Neural progenitor cell (in vitro differentiated cells): Measurements from ENCODE around the gene PRUNE1. TPM values are rescaled to one million over a fixed set of nuclear protein-coding genes. Genes with fewer than 3 reads are reported as not detected.

Source experiments
- DNase-seq: peaks from one replicate; pipeline ENCODE4 v3.0.0-alpha.2; 2016; ENCODE audit warnings: low spot score
- H2AFZ ChIP-seq: fragments of 200-600 bp; sonication (generic); replicated peaks from 2 replicates; pipeline ENCODE4 v1.6.1; 2016; ENCODE audit warnings: antibody characterized with exemption
- H3F3A ChIP-seq: fragments of 200-600 bp; sonication (generic); 2 replicates; pipeline ENCODE4 v1.6.1; 2016; ENCODE audit warnings: antibody characterized with exemption, low read depth
- H3K27ac ChIP-seq: fragments of 200-600 bp; sonication (generic); 2 replicates; pipeline ENCODE4 v1.5.1; 2016; ENCODE audit warnings: mild to moderate bottlenecking
- H3K27me3 ChIP-seq: fragments of 200-600 bp; sonication (generic); 2 replicates; pipeline ENCODE4 v1.6.1; 2016; ENCODE audit warnings: mild to moderate bottlenecking, moderate library complexity
- H3K36me3 ChIP-seq: fragments of 200-600 bp; sonication (generic); 2 replicates; pipeline ENCODE4 v1.5.1; 2016
- H3K4me1 ChIP-seq: fragments of 200-600 bp; sonication (generic); 2 replicates; pipeline ENCODE4 v1.6.1; 2016; ENCODE audit warnings: mixed run types
- H3K4me2 ChIP-seq: fragments of 200-600 bp; sonication (generic); 2 replicates; pipeline ENCODE4 v1.6.1; 2016
- H3K4me3 ChIP-seq: fragments of 200-600 bp; sonication (generic); 2 replicates; pipeline ENCODE4 v1.5.1; 2016
- H3K79me2 ChIP-seq: fragments of 200-600 bp; sonication (generic); 2 replicates; pipeline ENCODE4 v1.6.1; 2016; ENCODE audit warnings: low read depth
- H3K9ac ChIP-seq: fragments of 200-600 bp; sonication (generic); 2 replicates; pipeline ENCODE4 v1.6.1; 2016
- H3K9me3 ChIP-seq: fragments of 200-600 bp; sonication (generic); 2 replicates; pipeline ENCODE4 v1.5.1; 2016; ENCODE audit warnings: low read depth
- H4K20me1 ChIP-seq: fragments of 200-600 bp; sonication (generic); 2 replicates; pipeline ENCODE4 v1.6.1; 2016; ENCODE audit warnings: low read depth
- H3K27ac Mint-ChIP-seq: 3 replicates; pipeline ENCODE4 v1.8.0; 2021; ENCODE audit warnings: mixed read lengths
- H3K27me3 Mint-ChIP-seq: 2 replicates; pipeline ENCODE4 v1.8.0; 2022; ENCODE audit warnings: low read depth, mild to moderate bottlenecking, inconsistent platforms, moderate library complexity, mixed read lengths; ENCODE audit not compliant: insufficient read depth
- H3K36me3 Mint-ChIP-seq: 3 replicates; pipeline ENCODE4 v1.8.0; 2021; ENCODE audit warnings: mixed read lengths
- H3K4me1 Mint-ChIP-seq: 3 replicates; pipeline ENCODE4 v1.8.0; 2021; ENCODE audit warnings: mixed read lengths
- H3K4me3 Mint-ChIP-seq: 3 replicates; pipeline ENCODE4 v1.8.0; 2021; ENCODE audit warnings: mild to moderate bottlenecking, moderate library complexity, mixed read lengths
- H3K9me3 Mint-ChIP-seq: 3 replicates; pipeline ENCODE4 v1.8.0; 2020; ENCODE audit warnings: mixed read lengths
- EZH2 ChIP-seq: fragments of 200-600 bp; sonication (generic); IDR thresholded peaks from 2 replicates; pipeline ENCODE4 v1.6.1; 2017; ENCODE audit warnings: antibody characterized with exemption, mild to moderate bottlenecking, moderate library complexity
- EZH2phosphoT487 ChIP-seq: fragments of 200-600 bp; sonication (generic); IDR thresholded peaks from 2 replicates; pipeline ENCODE4 v1.6.1; 2017; ENCODE audit warnings: antibody characterized with exemption
- total RNA-seq: library from RNA; depleted of rRNA; stranded (reverse); fragments of >200 nt; gene quantifications from 2 replicates; pipeline ENCODE4 v1.2.3, GENCODE V29; 2015; ENCODE audit warnings: low replicate concordance
- TF ChIP-seq, protein P1 (sequence below): fragments of 200-600 bp; sonication (generic); IDR thresholded peaks from 2 replicates; pipeline ENCODE4 v1.5.1; 2017; ENCODE audit warnings: antibody characterized with exemption, mild to moderate bottlenecking

Gene PRUNE1
- total RNA-seq, 1 donor from 2014 or later = 27.0 TPM

DNA sequence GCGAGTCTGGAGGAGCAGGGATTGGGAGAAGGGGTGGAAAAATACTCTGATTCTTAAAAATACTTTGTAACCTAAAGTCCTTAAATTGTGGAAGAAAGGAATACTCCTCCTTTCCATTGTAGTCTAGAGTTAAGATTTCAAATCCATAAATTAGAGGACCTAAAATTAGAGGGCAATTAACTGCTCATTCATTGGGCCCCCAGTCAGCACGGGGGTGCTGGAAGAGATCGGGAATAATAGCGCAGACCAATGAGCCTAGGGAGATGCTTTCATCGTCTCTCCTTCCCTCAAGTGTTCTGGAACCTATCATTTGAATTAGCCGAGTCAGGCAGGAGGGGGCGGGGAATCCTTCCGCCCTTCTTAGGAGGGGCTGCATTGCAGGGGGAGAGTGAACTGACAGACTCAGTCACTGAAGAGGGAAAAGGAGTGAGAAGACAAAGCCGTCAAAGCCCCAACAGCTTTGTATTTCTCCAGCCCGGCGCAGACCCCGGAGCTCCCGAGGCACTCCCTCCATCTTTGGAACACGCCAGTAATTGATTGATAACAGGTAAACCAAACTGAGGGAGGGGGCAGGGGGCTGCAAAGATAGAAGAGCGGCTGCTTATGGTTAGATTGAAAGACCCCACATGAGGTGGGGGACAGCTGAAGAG, 51.9 kb downstream of the PRUNE1 start, which contains the start of gene MLLT11:
TSS of gene MLLT11 (plus strand) at position 391 of the 650 bp plus-strand sequence. CDS start 6,828 bp downstream, outside the sequence.
- peak within 1 kb of the TSS; percentile 92 for H3K27ac Mint-ChIP-seq
- no peak for TF ChIP-seq EZH2phosphoT487
- TF ChIP-seq, protein P1, sequence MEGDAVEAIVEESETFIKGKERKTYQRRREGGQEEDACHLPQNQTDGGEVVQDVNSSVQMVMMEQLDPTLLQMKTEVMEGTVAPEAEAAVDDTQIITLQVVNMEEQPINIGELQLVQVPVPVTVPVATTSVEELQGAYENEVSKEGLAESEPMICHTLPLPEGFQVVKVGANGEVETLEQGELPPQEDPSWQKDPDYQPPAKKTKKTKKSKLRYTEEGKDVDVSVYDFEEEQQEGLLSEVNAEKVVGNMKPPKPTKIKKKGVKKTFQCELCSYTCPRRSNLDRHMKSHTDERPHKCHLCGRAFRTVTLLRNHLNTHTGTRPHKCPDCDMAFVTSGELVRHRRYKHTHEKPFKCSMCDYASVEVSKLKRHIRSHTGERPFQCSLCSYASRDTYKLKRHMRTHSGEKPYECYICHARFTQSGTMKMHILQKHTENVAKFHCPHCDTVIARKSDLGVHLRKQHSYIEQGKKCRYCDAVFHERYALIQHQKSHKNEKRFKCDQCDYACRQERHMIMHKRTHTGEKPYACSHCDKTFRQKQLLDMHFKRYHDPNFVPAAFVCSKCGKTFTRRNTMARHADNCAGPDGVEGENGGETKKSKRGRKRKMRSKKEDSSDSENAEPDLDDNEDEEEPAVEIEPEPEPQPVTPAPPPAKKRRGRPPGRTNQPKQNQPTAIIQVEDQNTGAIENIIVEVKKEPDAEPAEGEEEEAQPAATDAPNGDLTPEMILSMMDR = peak; percentile 30
- peak within 1 kb of the TSS; percentile 89 for H3K4me3 ChIP-seq
- H3K27me3 Mint-ChIP-seq = peaks cover 11% of the 10 kb centered on the region
- H3K9ac ChIP-seq = peak within 1 kb of the TSS; percentile 75
- H3K4me3 Mint-ChIP-seq = peak within 1 kb of the TSS; percentile 93
- H3K79me2 ChIP-seq = peaks cover 94% of the 10 kb centered on the region
- H3K27ac ChIP-seq = peak within 1 kb of the TSS; percentile 76
- peaks cover 41% of the 10 kb centered on the region for H3K4me1 Mint-ChIP-seq
- H3K36me3 Mint-ChIP-seq = peaks cover 32% of the 10 kb centered on the region
- H2AFZ ChIP-seq = peak within 1 kb of the TSS; percentile 75
- peak within 1 kb of the TSS; percentile 90 for H3K4me2 ChIP-seq
- H4K20me1 ChIP-seq = peaks cover 28% of the 10 kb centered on the region
- no peaks in the 10 kb centered on the region for H3K27me3 ChIP-seq
- no peaks in the 10 kb centered on the region for H3K9me3 ChIP-seq
- peak; percentile 94 for DNase-seq
- H3K4me1 ChIP-seq = peaks cover 17% of the 10 kb centered on the region
- H3K36me3 ChIP-seq = no peaks in the 10 kb centered on the region
- H3K9me3 Mint-ChIP-seq = no peaks in the 10 kb centered on the region
- peaks cover 22% of the 10 kb centered on the region for H3F3A ChIP-seq

GRCh38 chr1:151060657-151061421, 52.6 kb downstream of the PRUNE1 start:
- Histone ChIP-seq H3F3A (peaks cover 25% of the 10 kb centered on the region), H3K27me3 (no peaks in the 10 kb centered on the region), H3K4me2 (peak overlapping the region; percentile 90), H2AFZ (peak overlapping the region; percentile 45), H3K79me2 (peaks cover 99% of the 10 kb centered on the region), H4K20me1 (peaks cover 33% of the 10 kb centered on the region), H3K9ac (peak overlapping the region; percentile 31), H3K27ac (peak overlapping the region; percentile 76), H3K4me3 (peak overlapping the region; percentile 89), H3K4me1 (peaks cover 17% of the 10 kb centered on the region), H3K36me3 (no peaks in the 10 kb centered on the region), H3K9me3 (no peaks in the 10 kb centered on the region)
- peak overlapping the region; percentile 93 for H3K4me3 Mint-ChIP-seq
- peaks cover 41% of the 10 kb centered on the region for H3K4me1 Mint-ChIP-seq
- peaks cover 11% of the 10 kb centered on the region for H3K27me3 Mint-ChIP-seq
- peak overlapping the region; percentile 92 for H3K27ac Mint-ChIP-seq
- no peaks in the 10 kb centered on the region for H3K9me3 Mint-ChIP-seq
- no peak for TF ChIP-seq EZH2
- TF ChIP-seq, protein P1 = no peak
- TF ChIP-seq EZH2phosphoT487 = no peak
- H3K36me3 Mint-ChIP-seq = peaks cover 32% of the 10 kb centered on the region
- DNase-seq = peak; percentile 38

- H3K4me3 ChIP-seq = peak overlapping the region; percentile 89
- H3K4me1 ChIP-seq = peaks cover 17% of the 10 kb centered on the region
- H3K27ac Mint-ChIP-seq = no peak overlapping the region
- peaks cover 37% of the 10 kb centered on the region for H3K4me1 Mint-ChIP-seq
- peaks cover 99% of the 10 kb centered on the region for H3K79me2 ChIP-seq
- peaks cover 27% of the 10 kb centered on the region for H3F3A ChIP-seq
- H3K27me3 Mint-ChIP-seq = peaks cover 5% of the 10 kb centered on the region
- no peak overlapping the region for H3K27ac ChIP-seq
- H3K9ac ChIP-seq = peak overlapping the region; percentile 31
- H3K4me2 ChIP-seq = peak overlapping the region; percentile 90
- no peaks in the 10 kb centered on the region for H3K36me3 ChIP-seq
- no peak for DNase-seq
- no peaks in the 10 kb centered on the region for H3K27me3 ChIP-seq
- peaks cover 31% of the 10 kb centered on the region for H3K36me3 Mint-ChIP-seq
- no peaks in the 10 kb centered on the region for H3K9me3 Mint-ChIP-seq
- TF ChIP-seq, protein P1 = no peak
- TF ChIP-seq EZH2 = no peak
- TF ChIP-seq EZH2phosphoT487 = no peak
- H3K9me3 ChIP-seq = no peaks in the 10 kb centered on the region
- peak overlapping the region; percentile 93 for H3K4me3 Mint-ChIP-seq
- no peak overlapping the region for H2AFZ ChIP-seq
- peaks cover 30% of the 10 kb centered on the region for H4K20me1 ChIP-seq
These were observed 53.5 kb downstream of the PRUNE1 start for GRCh38 chr1:151061704-151062103.
